ENCODE results near the gene MME. TPM values are rescaled to one million over a fixed set of nuclear protein-coding genes. Genes with fewer than 3 reads are reported as not detected.
A peak's percentile ranks its signal among the peaks of the same experiment; 100 is the strongest.

Gene MME
- total RNA-seq, 2 donors from 2014 or later = 3.4 to 11.2 TPM

DNA sequence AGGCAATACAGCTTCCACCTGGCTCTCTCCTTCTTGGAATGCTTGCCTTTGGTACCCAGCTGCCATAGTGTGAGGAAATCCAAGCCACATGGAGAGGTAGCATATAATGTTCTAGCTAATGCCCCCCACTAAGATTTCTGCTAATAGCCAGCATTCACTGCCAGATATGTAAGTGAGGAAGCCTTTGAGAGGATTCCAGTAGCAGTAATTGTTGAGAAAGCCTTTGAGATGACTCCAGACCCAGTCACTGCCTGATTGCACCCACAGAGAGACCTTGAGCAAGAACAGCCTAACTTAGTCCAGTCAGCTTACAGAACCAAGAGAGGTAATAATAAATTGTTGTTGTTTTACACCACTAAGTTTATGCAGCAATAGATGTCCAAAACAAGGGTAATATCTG is 150.3 kb downstream of the MME start:
- DNase-seq = no peak
- no peak overlapping the region for H3K27ac ChIP-seq
- H3K9me3 ChIP-seq = no peaks in the 10 kb centered on the region
- no peaks in the 10 kb centered on the region for H3K36me3 ChIP-seq (replicated peaks in 1 of 2; ENCODE audit: insufficient read depth in 1 of 2, low read depth in 2 of 2)
- H3K4me1 ChIP-seq = peaks cover 12% of the 10 kb centered on the region
- no peaks in the 10 kb centered on the region for H3K27me3 ChIP-seq
- ATAC-seq = no peak
- TF ChIP-seq, protein P1, sequence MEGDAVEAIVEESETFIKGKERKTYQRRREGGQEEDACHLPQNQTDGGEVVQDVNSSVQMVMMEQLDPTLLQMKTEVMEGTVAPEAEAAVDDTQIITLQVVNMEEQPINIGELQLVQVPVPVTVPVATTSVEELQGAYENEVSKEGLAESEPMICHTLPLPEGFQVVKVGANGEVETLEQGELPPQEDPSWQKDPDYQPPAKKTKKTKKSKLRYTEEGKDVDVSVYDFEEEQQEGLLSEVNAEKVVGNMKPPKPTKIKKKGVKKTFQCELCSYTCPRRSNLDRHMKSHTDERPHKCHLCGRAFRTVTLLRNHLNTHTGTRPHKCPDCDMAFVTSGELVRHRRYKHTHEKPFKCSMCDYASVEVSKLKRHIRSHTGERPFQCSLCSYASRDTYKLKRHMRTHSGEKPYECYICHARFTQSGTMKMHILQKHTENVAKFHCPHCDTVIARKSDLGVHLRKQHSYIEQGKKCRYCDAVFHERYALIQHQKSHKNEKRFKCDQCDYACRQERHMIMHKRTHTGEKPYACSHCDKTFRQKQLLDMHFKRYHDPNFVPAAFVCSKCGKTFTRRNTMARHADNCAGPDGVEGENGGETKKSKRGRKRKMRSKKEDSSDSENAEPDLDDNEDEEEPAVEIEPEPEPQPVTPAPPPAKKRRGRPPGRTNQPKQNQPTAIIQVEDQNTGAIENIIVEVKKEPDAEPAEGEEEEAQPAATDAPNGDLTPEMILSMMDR (IDR thresholded peaks at IDR 0.05) = no peak
- TF ChIP-seq POLR2A (IDR thresholded peaks at IDR 0.05) = no peak
- H3K4me3 ChIP-seq = no peak overlapping the region
- intact Hi-C loops (cut with DNase I) = no loop called here

DNA sequence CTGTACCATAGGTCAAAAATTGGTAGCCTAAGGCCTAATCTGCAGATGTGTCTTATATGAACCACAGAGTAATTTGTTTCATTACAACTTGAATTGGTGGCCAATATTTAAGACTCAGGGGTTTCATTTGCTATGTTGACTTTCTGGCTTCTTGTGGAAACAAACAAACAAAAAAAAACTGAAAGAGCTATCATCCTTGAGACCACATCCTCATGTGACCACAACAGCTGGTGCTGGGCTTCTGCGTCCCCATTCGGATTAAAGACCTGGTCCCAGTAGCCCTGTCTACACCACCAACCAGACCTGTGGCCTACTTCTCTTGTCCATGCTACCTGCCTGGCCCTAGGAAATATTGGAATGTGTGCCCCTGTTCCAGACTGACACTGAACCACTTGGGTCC is 151.7 kb downstream of the MME start:
- Histone ChIP-seq H3K36me3 (replicated peaks in 1 of 2; ENCODE audit: insufficient read depth in 1 of 2, low read depth in 2 of 2) (no peaks in the 10 kb centered on the region), H3K27me3 (no peaks in the 10 kb centered on the region), H3K9me3 (no peaks in the 10 kb centered on the region), H3K4me3 (no peak overlapping the region), H3K27ac (peak overlapping the region in 1 of 4 donors; percentile 5), H3K4me1 (peaks cover 12% of the 10 kb centered on the region)
- no peak for TF ChIP-seq POLR2A (IDR thresholded peaks at IDR 0.05)
- TF ChIP-seq, protein P1 (IDR thresholded peaks at IDR 0.05) = no peak
- WGBS, 2 donors = 90 to 97% methylated on average over 2 of the region's 2 CpGs
- intact Hi-C loops (cut with DNase I) = no loop called here
- ATAC-seq (no peak), DNase-seq (no peak)

GRCh38 chr3:155232605-155233004 is 152.5 kb downstream of the MME start:
- Histone ChIP-seq H3K36me3 (replicated peaks in 1 of 2; ENCODE audit: insufficient read depth in 1 of 2, low read depth in 2 of 2) (no peaks in the 10 kb centered on the region), H3K4me1 (peaks cover 12% of the 10 kb centered on the region), H3K9me3 (no peaks in the 10 kb centered on the region), H3K4me3 (no peak overlapping the region), H3K27ac (peak overlapping the region in 2 of 4 donors; percentile 5 to 10), H3K27me3 (no peaks in the 10 kb centered on the region)
- intact Hi-C loops (cut with DNase I) = no loop called here
- ATAC-seq (peak; percentile 84), DNase-seq (peak; percentile 31 to 69 (median 62))
- TF ChIP-seq POLR2A (IDR thresholded peaks at IDR 0.05) = no peak
- 30 to 36% methylated on average over 3 of the region's 3 CpGs for WGBS, 2 donors

DNA sequence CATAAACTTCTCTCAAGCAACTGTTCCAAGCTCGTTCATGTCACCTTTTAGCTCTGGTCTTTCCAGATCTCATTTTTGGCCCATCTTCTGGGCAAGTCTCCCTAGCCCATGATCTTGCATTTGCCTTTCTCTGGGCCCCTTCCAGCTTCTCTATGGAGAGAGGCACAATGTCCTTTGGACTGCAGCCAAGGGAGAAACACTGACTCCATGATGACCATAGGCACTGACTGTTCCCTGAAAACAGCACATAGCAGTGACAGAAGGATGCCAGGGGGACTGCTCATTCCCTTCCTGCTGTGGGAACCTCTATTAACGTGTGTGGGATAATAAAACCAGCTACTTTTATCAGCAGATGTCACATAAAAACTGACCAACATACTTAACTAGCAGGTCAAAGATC is 153.1 kb downstream of the MME start:
- no peaks in the 10 kb centered on the region for H3K27me3 ChIP-seq
- peak overlapping the region in 1 of 4 donors; percentile 10 for H3K27ac ChIP-seq
- no peak overlapping the region for H3K4me3 ChIP-seq
- no peaks in the 10 kb centered on the region for H3K9me3 ChIP-seq
- 31 to 44% methylated on average over 2 of the region's 2 CpGs for WGBS, 2 donors
- DNase-seq (peak; percentile 28 to 70 (median 46)), ATAC-seq (peak; percentile 59)
- H3K4me1 ChIP-seq = peaks cover 12% of the 10 kb centered on the region
- H3K36me3 ChIP-seq (replicated peaks in 1 of 2; ENCODE audit: insufficient read depth in 1 of 2, low read depth in 2 of 2) = no peaks in the 10 kb centered on the region
- TF ChIP-seq POLR2A (IDR thresholded peaks at IDR 0.05) = no peak
- intact Hi-C loops (cut with DNase I) = no loop called here

Other genes starting within 250 kb of the MME start
- not detected for gene STRIT1, start 213.4 kb downstream of the MME start, total RNA-seq

Data from body of pancreas (tissue), 4 donors.